ENCODE measurements around the gene C6orf132.
"Not testable (repeated sequence)": the region's sequence is repeated elsewhere in the genome, so short reads cannot be mapped to it uniquely, and the experiment has no call there.

C6orf132 gene

GRCh38 chr6:42142118-42142835 is at the start of gene C6orf132:
C6orf132 (minus strand) TSS chr6:42142620; CDS start chr6:42142444, 176 bp downstream.
- no peaks in the 10 kb centered on the region for H3K9me3 Mint-ChIP-seq
- H3K4me1 Mint-ChIP-seq: peaks cover 4% of the 10 kb centered on the region
- peak within 1 kb of the TSS; percentile 72 for H3K4me3 Mint-ChIP-seq
- no peak within 1 kb of the TSS for H3K27ac Mint-ChIP-seq
- no peaks in the 10 kb centered on the region for H3K36me3 Mint-ChIP-seq
- peaks cover 13% of the 10 kb centered on the region for H3K27me3 Mint-ChIP-seq

DNA sequence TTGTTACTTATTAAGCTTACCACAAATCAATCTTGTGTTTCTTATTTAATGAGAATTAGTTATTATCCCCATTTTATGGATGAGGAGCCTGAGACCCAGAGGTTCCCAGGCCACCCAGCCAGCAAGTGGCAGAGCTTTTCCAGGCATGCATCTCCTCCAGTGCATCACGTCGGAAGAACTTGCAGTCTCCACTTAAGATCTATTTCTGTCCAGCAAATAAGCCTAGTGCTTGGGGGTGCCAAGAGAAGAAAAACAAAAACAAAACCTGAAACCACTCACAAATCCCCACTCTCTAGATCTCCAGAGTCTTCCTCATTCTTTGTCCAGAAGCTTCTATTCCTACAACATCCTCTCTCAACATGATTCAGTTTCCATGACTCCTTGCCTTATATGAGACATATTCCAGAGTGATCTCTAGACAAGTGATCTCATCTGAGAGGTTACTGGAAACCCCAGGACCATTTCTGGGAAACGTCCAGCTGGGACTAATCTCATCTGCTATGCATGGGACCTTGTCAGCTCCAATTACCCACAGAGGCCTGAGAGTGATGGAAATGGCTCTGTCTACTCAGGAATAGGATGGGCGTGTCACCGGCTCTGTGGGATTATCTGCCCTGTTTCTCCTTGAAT is 48.2 kb upstream of the C6orf132 start:
- H3K9me3 Mint-ChIP-seq: no peaks in the 10 kb centered on the region
- no peaks in the 10 kb centered on the region for H3K4me1 Mint-ChIP-seq
- no peaks in the 10 kb centered on the region for H3K27me3 Mint-ChIP-seq
- no peaks in the 10 kb centered on the region for H3K36me3 Mint-ChIP-seq
- no peak overlapping the region for H3K4me3 Mint-ChIP-seq
- H3K27ac Mint-ChIP-seq: no peak overlapping the region

- H3K4me3 Mint-ChIP-seq: no peak overlapping the region
- no peaks in the 10 kb centered on the region for H3K4me1 Mint-ChIP-seq
- H3K36me3 Mint-ChIP-seq: no peaks in the 10 kb centered on the region
- no peaks in the 10 kb centered on the region for H3K9me3 Mint-ChIP-seq
- no peak overlapping the region for H3K27ac Mint-ChIP-seq
- H3K27me3 Mint-ChIP-seq: no peaks in the 10 kb centered on the region
Measured at GRCh38 chr6:42188406-42188805, 46.0 kb upstream of the C6orf132 start.

GRCh38 chr6:42185597-42185996 is 43.2 kb upstream of the C6orf132 start:
- Mint-ChIP-seq H3K27ac (no peak overlapping the region), H3K36me3 (peaks cover 3% of the 10 kb centered on the region), H3K4me1 (no peaks in the 10 kb centered on the region), H3K9me3 (no peaks in the 10 kb centered on the region), H3K27me3 (no peaks in the 10 kb centered on the region), H3K4me3 (no peak overlapping the region)

DNA sequence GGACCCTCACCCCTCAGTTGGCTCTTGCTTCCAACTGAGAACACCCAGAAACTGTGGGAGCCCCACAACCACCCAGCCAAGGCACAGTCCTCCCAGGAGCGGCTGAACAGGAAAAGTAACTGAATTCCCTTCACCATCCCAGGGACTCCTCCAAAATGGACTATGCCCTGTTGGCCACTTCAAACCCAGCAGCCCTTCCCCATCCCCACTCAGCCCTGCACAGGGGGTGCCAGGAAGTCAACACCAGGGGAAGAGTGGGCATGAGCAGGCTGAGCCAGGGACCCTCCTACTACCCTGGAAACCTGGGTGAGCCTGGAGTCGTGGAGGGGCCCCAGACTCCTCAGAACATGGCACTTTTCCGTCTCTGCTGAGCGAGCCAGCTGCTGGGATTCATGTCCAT is 42.1 kb upstream of the C6orf132 start:
- H3K4me3 Mint-ChIP-seq: no peak overlapping the region
- peaks cover 6% of the 10 kb centered on the region for H3K4me1 Mint-ChIP-seq
- peaks cover 3% of the 10 kb centered on the region for H3K36me3 Mint-ChIP-seq
- H3K27ac Mint-ChIP-seq: no peak overlapping the region
- H3K27me3 Mint-ChIP-seq: peaks cover 2% of the 10 kb centered on the region
- H3K9me3 Mint-ChIP-seq: no peaks in the 10 kb centered on the region

GRCh38 chr6:42182101-42182500 is 39.7 kb upstream of the C6orf132 start:
- peaks cover 2% of the 10 kb centered on the region for H3K27me3 Mint-ChIP-seq
- H3K4me1 Mint-ChIP-seq: peaks cover 6% of the 10 kb centered on the region
- no peak overlapping the region for H3K27ac Mint-ChIP-seq
- no peak overlapping the region for H3K4me3 Mint-ChIP-seq
- H3K36me3 Mint-ChIP-seq: peaks cover 3% of the 10 kb centered on the region
- no peaks in the 10 kb centered on the region for H3K9me3 Mint-ChIP-seq

DNA sequence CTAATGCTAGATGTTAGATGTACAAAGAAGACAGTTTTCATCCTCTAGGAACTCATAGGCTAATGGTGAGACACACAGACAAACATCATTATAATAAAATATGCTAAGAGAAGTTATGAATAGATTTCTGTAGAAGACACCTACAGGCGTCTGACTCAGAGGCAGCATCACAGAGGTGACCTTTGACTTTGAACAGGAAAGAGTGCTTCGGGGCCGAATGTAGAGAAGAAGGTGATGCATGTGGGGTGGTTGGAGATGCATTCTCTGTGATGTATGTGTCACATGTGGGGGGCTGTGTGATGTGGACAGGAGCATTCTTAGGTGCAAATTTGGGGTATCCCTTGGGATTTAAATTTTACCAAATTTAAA is 37.5 kb upstream of the C6orf132 start:
- no peak overlapping the region for H3K27ac Mint-ChIP-seq
- H3K4me3 Mint-ChIP-seq: no peak overlapping the region
- peaks cover 6% of the 10 kb centered on the region for H3K4me1 Mint-ChIP-seq
- H3K27me3 Mint-ChIP-seq: peaks cover 2% of the 10 kb centered on the region
- H3K9me3 Mint-ChIP-seq: no peaks in the 10 kb centered on the region
- H3K36me3 Mint-ChIP-seq: peaks cover 3% of the 10 kb centered on the region

- Mint-ChIP-seq H3K4me3 (no peak overlapping the region), H3K27ac (no peak overlapping the region)
Measured at GRCh38 chr6:42179261-42179944, 37.0 kb upstream of the C6orf132 start.

GRCh38 chr6:42177514-42178364 is 35.3 kb upstream of the C6orf132 start:
- no peak overlapping the region for H3K4me3 Mint-ChIP-seq
- peaks cover 2% of the 10 kb centered on the region for H3K27me3 Mint-ChIP-seq
- no peak overlapping the region for H3K27ac Mint-ChIP-seq
- H3K9me3 Mint-ChIP-seq: no peaks in the 10 kb centered on the region
- H3K36me3 Mint-ChIP-seq: peaks cover 3% of the 10 kb centered on the region
- H3K4me1 Mint-ChIP-seq: peaks cover 6% of the 10 kb centered on the region

More at GRCh38 chr6:42179261-42179944, 37.0 kb upstream of the C6orf132 start:
- Mint-ChIP-seq H3K36me3 (peaks cover 3% of the 10 kb centered on the region), H3K27me3 (peaks cover 2% of the 10 kb centered on the region), H3K9me3 (no peaks in the 10 kb centered on the region), H3K4me1 (peaks cover 6% of the 10 kb centered on the region)

DNA sequence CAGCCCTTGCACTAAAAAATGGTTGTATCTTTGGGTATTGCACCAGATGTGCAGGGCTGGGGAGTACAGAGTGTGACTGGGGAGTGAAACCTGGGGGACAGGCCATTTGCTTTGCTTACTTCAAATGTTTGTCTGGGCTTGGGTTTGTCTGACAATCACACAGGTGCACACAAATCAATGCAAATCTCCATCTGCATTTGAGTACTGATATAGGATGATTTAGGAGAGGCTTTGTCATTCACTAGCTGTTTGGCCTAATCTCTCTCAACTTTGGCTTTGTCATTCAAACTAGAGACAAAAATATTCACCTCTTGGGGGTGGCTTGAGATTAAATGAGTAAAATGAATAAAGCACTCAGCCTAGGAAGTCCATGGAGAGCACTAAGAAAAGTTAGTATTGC is 34.6 kb upstream of the C6orf132 start:
- Mint-ChIP-seq H3K27ac (no peak overlapping the region), H3K27me3 (peaks cover 2% of the 10 kb centered on the region), H3K4me1 (peaks cover 6% of the 10 kb centered on the region), H3K9me3 (no peaks in the 10 kb centered on the region), H3K36me3 (peaks cover 3% of the 10 kb centered on the region), H3K4me3 (no peak overlapping the region)

DNA sequence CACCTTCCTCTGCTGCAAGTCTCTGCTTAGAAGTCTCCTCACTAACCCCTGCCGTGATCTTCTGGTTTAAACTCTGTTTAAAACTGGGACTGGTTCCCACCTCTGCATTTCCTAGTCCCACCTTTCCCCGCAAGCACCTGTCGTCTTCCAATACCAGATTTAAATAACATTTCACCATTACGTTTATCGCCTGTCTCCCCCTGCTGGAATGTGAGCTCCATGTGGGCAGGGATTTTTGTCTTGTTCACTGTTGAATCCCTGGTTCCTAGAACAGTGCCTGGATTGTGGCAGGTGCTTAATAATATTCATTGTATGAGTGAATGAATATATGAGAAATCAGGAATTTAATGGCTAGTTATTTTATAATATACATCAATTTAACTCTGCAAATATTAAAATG is 33.4 kb upstream of the C6orf132 start:
- Mint-ChIP-seq H3K36me3 (no peaks in the 10 kb centered on the region), H3K27ac (no peak overlapping the region), H3K4me3 (no peak overlapping the region), H3K9me3 (no peaks in the 10 kb centered on the region), H3K4me1 (peaks cover 6% of the 10 kb centered on the region), H3K27me3 (peaks cover 2% of the 10 kb centered on the region)

DNA sequence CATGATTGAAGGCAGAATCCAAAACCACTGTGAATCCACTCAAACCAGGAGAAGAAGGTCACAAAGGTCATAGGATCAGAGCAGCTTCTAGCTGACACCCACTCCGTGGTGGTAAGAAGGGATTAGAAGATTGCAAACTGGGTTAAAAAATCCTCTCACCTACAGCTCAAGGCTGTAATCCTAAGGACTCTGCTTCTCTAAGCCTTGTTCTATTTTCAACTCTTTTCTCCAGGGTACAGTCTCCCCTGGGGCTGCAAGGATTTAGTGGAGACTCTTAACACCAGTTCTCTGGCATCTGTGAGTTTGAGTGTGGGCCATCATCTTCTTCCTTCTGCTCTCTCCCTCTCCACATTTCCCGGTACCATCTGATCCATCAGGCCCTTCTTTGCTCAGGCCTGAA is 30.7 kb upstream of the C6orf132 start, which contains the start of gene GUCA1A:
Gene GUCA1A, plus strand, starts transcription at position 264 of the 400 bp plus-strand sequence. CDS start 250 bp downstream, outside the sequence.
- no peaks in the 10 kb centered on the region for H3K27me3 Mint-ChIP-seq
- H3K4me1 Mint-ChIP-seq: no peaks in the 10 kb centered on the region
- H3K27ac Mint-ChIP-seq: peak within 1 kb of the TSS; percentile 30
- H3K4me3 Mint-ChIP-seq: no peak within 1 kb of the TSS
- no peaks in the 10 kb centered on the region for H3K36me3 Mint-ChIP-seq
- no peaks in the 10 kb centered on the region for H3K9me3 Mint-ChIP-seq

GRCh38 chr6:42171813-42172581 is 29.6 kb upstream of the C6orf132 start:
- no peaks in the 10 kb centered on the region for H3K4me1 Mint-ChIP-seq
- H3K27ac Mint-ChIP-seq: no peak overlapping the region
- H3K9me3 Mint-ChIP-seq: no peaks in the 10 kb centered on the region
- H3K27me3 Mint-ChIP-seq: no peaks in the 10 kb centered on the region
- no peaks in the 10 kb centered on the region for H3K36me3 Mint-ChIP-seq
- no peak overlapping the region for H3K4me3 Mint-ChIP-seq

DNA sequence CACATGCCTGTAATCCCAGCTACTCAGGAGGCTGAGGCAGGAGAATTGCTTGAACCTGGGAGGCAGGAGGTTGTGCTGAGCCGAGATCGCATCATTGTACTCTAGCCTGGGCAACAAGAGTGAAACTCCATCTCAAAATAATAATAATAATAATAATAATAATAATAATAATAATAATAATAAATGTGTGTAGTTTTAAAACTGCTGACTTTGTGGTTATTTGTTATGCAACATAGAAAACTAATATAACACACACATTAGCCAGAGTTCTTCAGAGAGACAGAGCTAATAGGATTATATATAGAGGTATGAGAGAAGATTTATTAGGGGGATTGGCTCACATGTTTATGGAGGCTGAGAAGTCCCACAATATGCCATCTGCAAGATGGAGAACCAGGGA is 27.4 kb upstream of the C6orf132 start:
- H3K36me3 Mint-ChIP-seq, H3K4me1 Mint-ChIP-seq, H3K27ac Mint-ChIP-seq, H3K9me3 Mint-ChIP-seq, H3K4me3 Mint-ChIP-seq, H3K27me3 Mint-ChIP-seq: not testable (repeated sequence)

GRCh38 chr6:42168650-42169049 is 26.2 kb upstream of the C6orf132 start:
- Mint-ChIP-seq H3K9me3 (no peaks in the 10 kb centered on the region), H3K27ac (no peak overlapping the region), H3K4me3 (no peak overlapping the region), H3K27me3 (no peaks in the 10 kb centered on the region), H3K36me3 (no peaks in the 10 kb centered on the region), H3K4me1 (no peaks in the 10 kb centered on the region)

Data from activated naive CD4-positive, alpha-beta T cell treated with anti-CD3 and anti-CD28 coated beads, Interleukin-2, amount 50 U/mL, for 24 hours (primary cell).